Subcutaneous abdominal adipose tissue (tissue), 5 donors: ENCODE results near the gene ZMPSTE24.

Experiments
- H3K27ac ChIP-seq: one replicate; pipeline ENCODE4 v1.7.0; 2013; ENCODE audit warnings: low read depth, mild to moderate bottlenecking, inconsistent platforms, low read length, moderate library complexity
- H3K27me3 ChIP-seq, 5 donors: one replicate each; pipeline ENCODE4 v1.7.0; 2013; ENCODE audit warnings: low read length in 5 of 5, inconsistent platforms in 1 of 5; ENCODE audit not compliant: control insufficient read depth in 5 of 5, insufficient read depth in 4 of 5
- H3K36me3 ChIP-seq, 5 donors: one replicate each; pipeline ENCODE4 v1.7.0; 2013; ENCODE audit warnings: low read length in 5 of 5; ENCODE audit not compliant: control insufficient read depth in 5 of 5, insufficient read depth in 5 of 5
- H3K4me1 ChIP-seq, 5 donors: one replicate each; pipeline ENCODE4 v1.7.0; 2013; ENCODE audit warnings: low read length in 5 of 5, mild to moderate bottlenecking in 3 of 5, moderate library complexity in 1 of 5; ENCODE audit not compliant: control insufficient read depth in 5 of 5, insufficient read depth in 5 of 5
- H3K4me3 ChIP-seq, 5 donors: one replicate each; pipeline ENCODE4 v1.7.0; 2013; ENCODE audit warnings: low read length in 5 of 5, low read depth in 1 of 5
- H3K9ac ChIP-seq, 5 donors: one replicate each; pipeline ENCODE4 v1.7.0; 2013; ENCODE audit warnings: low read length in 5 of 5, mild to moderate bottlenecking in 4 of 5, moderate library complexity in 3 of 5
- H3K9me3 ChIP-seq, 5 donors: one replicate each; pipeline ENCODE4 v1.7.0; 2013; ENCODE audit warnings: low read length in 5 of 5; ENCODE audit not compliant: control insufficient read depth in 5 of 5
- donor health status: healthy.
- donor health status: healthy.
- donor health status: healthy.
- donor health status: healthy.
- donor health status: healthy.

The ZMPSTE24 gene

GRCh38 chr1:40308036-40308727, 50.1 kb downstream of the ZMPSTE24 start:
- Histone ChIP-seq H3K4me1 (peaks cover 0 to 8% (median 3%) of the 10 kb centered on the region in 5 donors), H3K4me3 (no peak overlapping the region), H3K27ac (no peak overlapping the region), H3K36me3 (no peaks in the 10 kb centered on the region), H3K9me3 (no peaks in the 10 kb centered on the region), H3K27me3 (peaks cover 0 to 12% (median 7%) of the 10 kb centered on the region in 5 donors), H3K9ac (no peak overlapping the region)

- H3K4me1 ChIP-seq = peaks cover 0 to 12% (median 0%) of the 10 kb centered on the region in 5 donors
- H3K36me3 ChIP-seq = no peaks in the 10 kb centered on the region
- no peak overlapping the region for H3K4me3 ChIP-seq
- H3K27ac ChIP-seq = no peak overlapping the region
- H3K9ac ChIP-seq = no peak overlapping the region
- no peaks in the 10 kb centered on the region for H3K9me3 ChIP-seq
- H3K27me3 ChIP-seq = peaks cover 0 to 7% (median under 1%) of the 10 kb centered on the region in 5 donors
Observed at GRCh38 chr1:40309374-40310128, 51.5 kb downstream of the ZMPSTE24 start.

- H3K9ac ChIP-seq = no peak overlapping the region
- no peaks in the 10 kb centered on the region for H3K9me3 ChIP-seq
- peaks cover 1 to 18% (median 5%) of the 10 kb centered on the region in 5 donors for H3K4me1 ChIP-seq
- no peak overlapping the region for H3K27ac ChIP-seq
- H3K27me3 ChIP-seq = peaks cover 0 to 5% (median 0%) of the 10 kb centered on the region in 5 donors
- H3K36me3 ChIP-seq = no peaks in the 10 kb centered on the region
- H3K4me3 ChIP-seq = no peak overlapping the region
Observed at GRCh38 chr1:40310129-40310461, 52.1 kb downstream of the ZMPSTE24 start.

GRCh38 chr1:40310983-40311642, 53.1 kb downstream of the ZMPSTE24 start:
- H3K4me3 ChIP-seq = no peak overlapping the region
- no peak overlapping the region for H3K27ac ChIP-seq
- peaks cover 3 to 10% (median 4%) of the 10 kb centered on the region in 5 donors for H3K27me3 ChIP-seq
- no peaks in the 10 kb centered on the region for H3K36me3 ChIP-seq
- no peaks in the 10 kb centered on the region for H3K9me3 ChIP-seq
- peaks cover 2 to 27% (median 14%) of the 10 kb centered on the region in 5 donors for H3K4me1 ChIP-seq
- H3K9ac ChIP-seq = no peak overlapping the region

GRCh38 chr1:40311692-40312091, 53.7 kb downstream of the ZMPSTE24 start:
- Histone ChIP-seq H3K4me1 (peaks cover 2 to 33% (median 20%) of the 10 kb centered on the region in 5 donors), H3K27me3 (peaks cover 4 to 16% (median 10%) of the 10 kb centered on the region in 5 donors), H3K36me3 (no peaks in the 10 kb centered on the region), H3K9me3 (no peaks in the 10 kb centered on the region), H3K9ac (no peak overlapping the region), H3K4me3 (no peak overlapping the region), H3K27ac (no peak overlapping the region)

- peaks cover 12 to 23% (median 17%) of the 10 kb centered on the region in 5 donors for H3K27me3 ChIP-seq
- peaks cover 2 to 40% (median 24%) of the 10 kb centered on the region in 5 donors for H3K4me1 ChIP-seq
- no peaks in the 10 kb centered on the region for H3K9me3 ChIP-seq
- H3K36me3 ChIP-seq = no peaks in the 10 kb centered on the region
- no peak overlapping the region for H3K4me3 ChIP-seq
- H3K9ac ChIP-seq = no peak overlapping the region
- no peak overlapping the region for H3K27ac ChIP-seq
Observed at GRCh38 chr1:40312238-40313205, 54.5 kb downstream of the ZMPSTE24 start.

- Histone ChIP-seq H3K4me1 (peaks cover 2 to 40% (median 24%) of the 10 kb centered on the region in 5 donors), H3K4me3 (no peak overlapping the region), H3K27ac (no peak overlapping the region), H3K9ac (no peak overlapping the region), H3K27me3 (peaks cover 12 to 28% (median 20%) of the 10 kb centered on the region in 5 donors), H3K36me3 (no peaks in the 10 kb centered on the region), H3K9me3 (no peaks in the 10 kb centered on the region)
Observed at GRCh38 chr1:40313329-40313957, 55.4 kb downstream of the ZMPSTE24 start.

GRCh38 chr1:40313958-40314720, 56.1 kb downstream of the ZMPSTE24 start:
- no peak overlapping the region for H3K4me3 ChIP-seq
- no peaks in the 10 kb centered on the region for H3K36me3 ChIP-seq
- H3K9ac ChIP-seq = no peak overlapping the region
- peaks cover 14 to 31% (median 20%) of the 10 kb centered on the region in 5 donors for H3K27me3 ChIP-seq
- H3K9me3 ChIP-seq = no peaks in the 10 kb centered on the region
- H3K27ac ChIP-seq = no peak overlapping the region
- peaks cover 2 to 40% (median 24%) of the 10 kb centered on the region in 5 donors for H3K4me1 ChIP-seq
